Fibroblast of mammary gland (primary cell): ENCODE measurements around the gene CD55.

ENCODE experiments used
- DNase-seq: peaks from one replicate; pipeline ENCODE4 v3.0.0-alpha.2; 2010; ENCODE audit warnings: low read depth
- H3K4me3 ChIP-seq: 2 replicates; pipeline ENCODE4 v1.5.1; 2011; ENCODE audit warnings: low read depth, mild to moderate bottlenecking, low read length, moderate library complexity; ENCODE audit not compliant: control insufficient read depth
- TF ChIP-seq, protein P1 (sequence below): conservative IDR thresholded peaks from 2 replicates; pipeline ENCODE4 v1.5.1; 2011; ENCODE audit warnings: low read depth, low read length, inconsistent platforms; ENCODE audit not compliant: control insufficient read depth, insufficient read depth

CD55 gene

DNA sequence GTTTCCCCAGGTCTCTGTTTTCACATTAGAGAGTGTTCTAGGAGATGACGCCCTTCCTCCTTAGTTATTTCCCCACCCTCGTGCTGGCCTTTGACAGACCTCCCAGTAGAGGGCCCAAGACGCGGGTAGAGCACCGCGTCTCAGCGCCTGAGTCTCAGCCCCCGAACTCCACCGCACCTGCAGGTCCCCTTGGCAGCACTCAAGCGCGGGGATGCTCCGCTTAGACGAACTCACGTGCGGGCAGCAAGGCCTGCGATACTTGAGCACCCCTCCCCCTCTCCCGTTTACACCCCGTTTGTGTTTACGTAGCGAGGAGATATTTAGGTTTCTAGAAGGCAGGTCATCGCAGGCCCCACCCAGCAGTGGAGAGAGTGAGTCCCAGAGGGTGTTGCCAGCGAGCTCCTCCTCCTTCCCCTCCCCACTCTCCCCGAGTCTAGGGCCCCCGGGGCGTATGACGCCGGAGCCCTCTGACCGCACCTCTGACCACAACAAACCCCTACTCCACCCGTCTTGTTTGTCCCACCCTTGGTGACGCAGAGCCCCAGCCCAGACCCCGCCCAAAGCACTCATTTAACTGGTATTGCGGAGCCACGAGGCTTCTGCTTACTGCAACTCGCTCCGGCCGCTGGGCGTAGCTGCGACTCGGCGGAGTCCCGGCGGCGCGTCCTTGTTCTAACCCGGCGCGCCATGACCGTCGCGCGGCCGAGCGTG is at the start of gene CD55:
Gene CD55, plus strand, starts transcription at position 600 of the 711 bp plus-strand sequence. Its CDS starts 88 bp downstream, at position 688.
- TF ChIP-seq, protein P1, sequence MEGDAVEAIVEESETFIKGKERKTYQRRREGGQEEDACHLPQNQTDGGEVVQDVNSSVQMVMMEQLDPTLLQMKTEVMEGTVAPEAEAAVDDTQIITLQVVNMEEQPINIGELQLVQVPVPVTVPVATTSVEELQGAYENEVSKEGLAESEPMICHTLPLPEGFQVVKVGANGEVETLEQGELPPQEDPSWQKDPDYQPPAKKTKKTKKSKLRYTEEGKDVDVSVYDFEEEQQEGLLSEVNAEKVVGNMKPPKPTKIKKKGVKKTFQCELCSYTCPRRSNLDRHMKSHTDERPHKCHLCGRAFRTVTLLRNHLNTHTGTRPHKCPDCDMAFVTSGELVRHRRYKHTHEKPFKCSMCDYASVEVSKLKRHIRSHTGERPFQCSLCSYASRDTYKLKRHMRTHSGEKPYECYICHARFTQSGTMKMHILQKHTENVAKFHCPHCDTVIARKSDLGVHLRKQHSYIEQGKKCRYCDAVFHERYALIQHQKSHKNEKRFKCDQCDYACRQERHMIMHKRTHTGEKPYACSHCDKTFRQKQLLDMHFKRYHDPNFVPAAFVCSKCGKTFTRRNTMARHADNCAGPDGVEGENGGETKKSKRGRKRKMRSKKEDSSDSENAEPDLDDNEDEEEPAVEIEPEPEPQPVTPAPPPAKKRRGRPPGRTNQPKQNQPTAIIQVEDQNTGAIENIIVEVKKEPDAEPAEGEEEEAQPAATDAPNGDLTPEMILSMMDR = peak; percentile 7
- H3K4me3 ChIP-seq = peak within 1 kb of the TSS; percentile 87

DNA sequence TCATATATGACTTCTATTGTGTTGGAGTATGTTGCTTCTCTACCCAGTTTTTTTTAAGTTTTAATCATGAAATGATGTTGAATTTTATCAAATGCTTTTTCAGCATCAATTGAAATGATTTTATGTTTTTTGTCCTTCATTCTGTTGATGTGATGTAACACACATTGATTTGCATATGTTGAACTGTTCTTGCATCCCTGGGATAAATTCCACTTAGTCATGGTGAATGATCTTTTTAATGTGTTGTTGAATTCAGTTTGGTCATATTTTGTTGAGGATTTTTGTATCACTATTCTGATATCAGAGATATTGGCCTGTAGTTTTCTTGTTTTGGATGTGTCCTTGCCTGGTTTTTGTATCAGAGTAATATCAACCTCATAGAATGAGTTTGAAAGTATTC is 46.6 kb upstream of the CD55 start:
- no peak overlapping the region for H3K4me3 ChIP-seq
- TF ChIP-seq, protein P1 = no peak
- no peak for DNase-seq

More for the DNA sequence above, at the start of gene CD55:
- peak; percentile 99 for DNase-seq

- no peak overlapping the region for H3K4me3 ChIP-seq
- no peak for DNase-seq
- TF ChIP-seq, protein P1 = no peak
These were observed 45.0 kb upstream of the CD55 start for GRCh38 chr1:207276465-207276864.

DNA sequence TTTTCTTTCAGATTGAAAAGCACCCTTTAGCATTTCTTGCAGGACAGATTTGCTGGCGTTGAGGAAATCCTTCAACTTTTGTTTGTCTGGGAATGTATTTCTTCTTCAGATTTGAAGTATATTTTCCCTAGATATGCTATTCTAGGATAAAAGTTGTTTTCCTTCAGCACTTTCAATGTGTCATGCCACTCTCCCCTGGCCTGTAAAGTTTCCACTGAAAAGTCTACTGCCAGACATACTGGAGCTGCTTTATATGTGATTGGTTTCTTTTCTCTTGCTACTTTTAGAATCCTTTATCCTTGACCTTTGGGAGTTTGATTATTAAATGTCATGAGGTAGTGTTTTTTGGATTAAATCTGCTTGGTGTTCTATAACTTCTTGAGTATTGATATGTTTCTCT is 44.2 kb upstream of the CD55 start:
- TF ChIP-seq, protein P1 = no peak
- H3K4me3 ChIP-seq = no peak overlapping the region

GRCh38 chr1:207279652-207280051 is 41.8 kb upstream of the CD55 start:
- TF ChIP-seq, protein P1 = no peak
- DNase-seq = no peak
- no peak overlapping the region for H3K4me3 ChIP-seq

More for the DNA sequence above, 44.2 kb upstream of the CD55 start:
- DNase-seq = no peak

DNA sequence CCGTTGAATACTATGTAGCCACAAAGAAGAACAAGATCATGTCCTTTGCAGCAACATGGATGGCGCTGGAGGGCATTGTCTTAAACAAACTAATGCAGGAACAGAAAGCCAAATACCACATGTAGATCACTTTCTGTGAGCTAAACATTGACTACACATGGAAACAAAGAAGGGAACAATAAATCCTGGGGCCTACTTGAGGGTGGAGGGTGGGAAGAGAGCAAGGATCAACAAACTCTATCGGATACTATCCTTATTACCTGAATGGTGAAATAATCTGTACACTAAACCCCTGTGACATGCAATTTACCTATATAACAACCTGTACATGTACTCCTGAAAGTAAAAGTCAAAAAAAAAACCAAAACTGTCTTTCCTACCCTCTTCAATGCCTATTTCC is 40.8 kb upstream of the CD55 start:
- no peak for DNase-seq
- TF ChIP-seq, protein P1 = no peak
- no peak overlapping the region for H3K4me3 ChIP-seq
